SK-N-SH (cell line): ENCODE measurements around the gene BBOF1. TPM values are rescaled to one million over a fixed set of nuclear protein-coding genes. Genes with fewer than 3 reads are reported as not detected.

Experiments used
- CTCF ChIA-PET: fragments of 300-600, 350-600 bp; formaldehyde crosslinking; extraction: SDS; loops from one replicate; lab custom pipeline; 2021; lab: Yijun Ruan, JAX
- POLR2A ChIA-PET: fragments of 350-600 bp; sonication (Branson Sonifier 250); formaldehyde crosslinking; extraction: SDS; loops from one replicate; lab custom pipeline; 2020; ENCODE audit warnings: antibody characterized with exemption, inconsistent platforms; lab: Yijun Ruan, JAX
- DNase-seq: peaks from one replicate; pipeline ENCODE4 v3.0.0; 2012
- H2AFZ ChIP-seq: fragments of 200-600 bp; sonication (generic); 2 replicates; pipeline ENCODE4 v1.8.1; 2016; ENCODE audit warnings: antibody characterized with exemption, mild to moderate bottlenecking, low read depth
- H3F3A ChIP-seq: fragments of 200-600 bp; sonication (generic); replicated peaks from 2 replicates; pipeline ENCODE3; 2016; ENCODE audit warnings: antibody characterized with exemption, mild to moderate bottlenecking; ENCODE audit not compliant: insufficient read depth
- H3K27ac ChIP-seq, 2 experiments: fragments of 200-500 bp in 1 of 2; fragments of 200-600 bp in 1 of 2; sonication (Bioruptor generic) in 1 of 2; sonication (generic), shearing (Covaris generic) in 1 of 2; 2 replicates each; pipeline versions ENCODE4 v1.5.1 to v1.6.1; 2014 to 2016; ENCODE audit warnings: low read depth in 2 of 2, inconsistent platforms in 1 of 2, low read length in 1 of 2, mild to moderate bottlenecking in 1 of 2, mixed read lengths in 1 of 2
- H3K27me3 ChIP-seq: fragments of 200-600 bp; sonication (generic), shearing (Covaris generic); 2 replicates; pipeline ENCODE4 v1.6.1; 2016; ENCODE audit warnings: mixed run types; ENCODE audit not compliant: insufficient read depth
- H3K36me3 ChIP-seq, 2 experiments: fragments of 200-500 bp in 1 of 2; fragments of 200-600 bp in 1 of 2; sonication (Bioruptor generic) in 1 of 2; sonication (generic) in 1 of 2; replicated peaks in 1 of 2; 2 replicates each; pipeline versions ENCODE3 to v1.5.1; 2014 to 2016; ENCODE audit warnings: low read length in 1 of 2, mild to moderate bottlenecking in 1 of 2; ENCODE audit not compliant: insufficient read depth in 2 of 2, control insufficient read depth in 1 of 2
- H3K4me1 ChIP-seq, 2 experiments: fragments of 200-500 bp in 1 of 2; fragments of 200-600 bp in 1 of 2; sonication (Bioruptor generic) in 1 of 2; sonication (generic), shearing (Covaris generic) in 1 of 2; 2 replicates each; pipeline versions ENCODE4 v1.5.1 to v1.6.1; 2014 to 2016; ENCODE audit warnings: low read depth in 1 of 2, low read length in 1 of 2, mixed run types in 1 of 2; ENCODE audit not compliant: insufficient read depth in 2 of 2, control insufficient read depth in 1 of 2
- H3K4me2 ChIP-seq: fragments of 200-600 bp; sonication (generic), shearing (Covaris generic); 2 replicates; pipeline ENCODE4 v1.6.1; 2017; ENCODE audit warnings: mixed run types
- H3K4me3 ChIP-seq, 2 experiments: fragments of 200-500 bp in 1 of 2; fragments of 200-600 bp in 1 of 2; sonication (Bioruptor generic) in 1 of 2; sonication (generic), shearing (Covaris generic) in 1 of 2; 2 replicates each; pipeline versions ENCODE4 v1.5.1 to v1.8.1; 2014 to 2016; ENCODE audit warnings: low read depth in 2 of 2, inconsistent platforms in 1 of 2, low read length in 1 of 2, mild to moderate bottlenecking in 1 of 2, mixed read lengths in 1 of 2, moderate library complexity in 1 of 2
- H3K79me2 ChIP-seq: fragments of 200-600 bp; sonication (generic); 2 replicates; pipeline ENCODE4 v1.8.1; 2017; ENCODE audit warnings: mild to moderate bottlenecking; ENCODE audit not compliant: insufficient read depth
- H3K9ac ChIP-seq: fragments of 200-600 bp; sonication (generic); 2 replicates; pipeline ENCODE4 v1.6.1; 2017; ENCODE audit warnings: mixed run types
- H3K9me2 ChIP-seq: fragments of 200-600 bp; sonication (generic); 2 replicates; pipeline ENCODE4 v1.6.1; 2017; ENCODE audit warnings: mixed run types
- H3K9me3 ChIP-seq: fragments of 200-600 bp; sonication (generic); 2 replicates; pipeline ENCODE4 v1.6.1; 2017; ENCODE audit warnings: mixed run types, mild to moderate bottlenecking, moderate library complexity
- H4K20me1 ChIP-seq: fragments of 200-600 bp; sonication (generic); 2 replicates; pipeline ENCODE4 v1.6.1; 2017; ENCODE audit warnings: mild to moderate bottlenecking, mixed run types; ENCODE audit not compliant: insufficient read depth
- EZH2phosphoT487 ChIP-seq: fragments of 200-600 bp; sonication (generic); IDR thresholded peaks from 2 replicates; pipeline ENCODE4 v1.6.1; 2017; ENCODE audit warnings: low read depth, mixed run types, mild to moderate bottlenecking, antibody characterized with exemption, moderate library complexity, borderline replicate concordance
- FOSL2 ChIP-seq: IDR thresholded peaks from 2 replicates; pipeline ENCODE4 v1.4.0; 2012; ENCODE audit warnings: low read depth, mild to moderate bottlenecking, moderate library complexity, borderline replicate concordance
- FOXJ3 ChIP-seq: sonication (generic); formaldehyde crosslinking; IDR thresholded peaks from 2 replicates; pipeline ENCODE4 v1.5.1; 2020; ENCODE audit warnings: mild to moderate bottlenecking, missing genetic modification reagents
- FOXM1 ChIP-seq: IDR thresholded peaks from 2 replicates; pipeline ENCODE4 v1.4.0; 2012; ENCODE audit warnings: low read depth, mild to moderate bottlenecking
- GABPA ChIP-seq: IDR thresholded peaks from 2 replicates; pipeline ENCODE4 v1.4.0; 2012; ENCODE audit warnings: low read depth, mild to moderate bottlenecking
- IRF3 ChIP-seq: fragments of 150-350 bp; IDR thresholded peaks from 2 replicates; pipeline ENCODE4 v1.6.1; 2016; ENCODE audit warnings: mild to moderate bottlenecking, low read depth, low read length
- JUND ChIP-seq: IDR thresholded peaks from 2 replicates; pipeline ENCODE4 v1.4.0; 2012
- MEF2A ChIP-seq: IDR thresholded peaks from 2 replicates; pipeline ENCODE4 v1.4.0; 2012; ENCODE audit warnings: low read depth, borderline replicate concordance
- MXI1 ChIP-seq: IDR thresholded peaks from 2 replicates; pipeline ENCODE4 v1.6.1; 2012; ENCODE audit warnings: mild to moderate bottlenecking, low read depth, low read length, improper control_type of control experiment
- NFIC ChIP-seq: IDR thresholded peaks from 2 replicates; pipeline ENCODE4 v1.4.0; 2012; ENCODE audit warnings: borderline replicate concordance
- POLR2AphosphoS5 ChIP-seq: IDR thresholded peaks from 2 replicates; pipeline ENCODE4 v1.6.1; 2012; ENCODE audit warnings: low read depth, low read length
- RXRA ChIP-seq: IDR thresholded peaks from 2 replicates; pipeline ENCODE4 v1.4.0; 2012; ENCODE audit warnings: low read depth, mild to moderate bottlenecking, borderline replicate concordance
- SMC3 ChIP-seq: IDR thresholded peaks from 2 replicates; pipeline ENCODE4 v1.6.1; 2012; ENCODE audit warnings: low read depth, low read length, improper control_type of control experiment
- TCF12 ChIP-seq: IDR thresholded peaks from 2 replicates; pipeline ENCODE4 v1.4.0; 2012
- TEAD4 ChIP-seq: IDR thresholded peaks from 2 replicates; pipeline ENCODE4 v1.4.0; 2012; ENCODE audit warnings: mild to moderate bottlenecking, borderline replicate concordance; ENCODE audit not compliant: insufficient read depth
- YY1 ChIP-seq: IDR thresholded peaks from 2 replicates; pipeline ENCODE4 v1.4.0; 2012; ENCODE audit warnings: low read depth, mild to moderate bottlenecking
- polyA plus RNA-seq, 3 experiments: library from polyadenylated mRNA; depleted of rRNA; stranded (reverse); fragments of >200 nt; gene quantifications; 2 replicates each; pipeline ENCODE4 v1.2.3, GENCODE V29; 2012
- TF ChIP-seq, protein P1 (sequence below): IDR thresholded peaks from 2 replicates; pipeline ENCODE4; 2012
- TF ChIP-seq, protein P2 (sequence below): fragments of 200-600 bp; sonication (generic); IDR thresholded peaks from 2 replicates; pipeline ENCODE4 v1.6.1; 2017; ENCODE audit warnings: antibody characterized with exemption, mild to moderate bottlenecking, moderate library complexity
- TF ChIP-seq, protein P3 (sequence below): fragments of 150-350 bp; IDR thresholded peaks from 2 replicates; pipeline ENCODE4 v1.6.1; 2017; ENCODE audit warnings: antibody characterized with exemption, low read length, low read depth, borderline replicate concordance
- TF ChIP-seq, protein P4 (sequence below): IDR thresholded peaks from 2 replicates; pipeline ENCODE4 v1.4.0; 2012; ENCODE audit warnings: low read depth, borderline replicate concordance

BBOF1 gene
- polyA plus RNA-seq, 1 of the 3 experiments (the other 2 are of a cell fraction) = 1.9 TPM

DNA sequence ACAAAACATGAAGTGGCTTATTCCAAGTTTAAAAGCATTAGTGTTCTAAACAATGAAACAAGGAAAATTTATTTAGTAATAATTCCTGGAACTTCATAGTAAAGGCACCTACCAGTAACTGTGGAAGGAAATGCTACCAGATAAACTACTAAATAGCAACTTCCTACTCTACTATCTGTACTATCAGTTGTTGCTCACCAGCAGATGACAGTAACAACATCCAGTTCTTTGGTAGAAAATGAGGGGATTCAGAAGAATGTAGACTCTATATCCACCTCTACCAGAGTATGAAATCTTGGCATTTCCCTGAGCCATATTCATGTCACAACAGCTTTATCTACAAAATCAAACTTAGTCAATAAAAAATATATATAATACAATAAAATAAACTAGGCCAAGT lies 3.2 kb upstream of the BBOF1 start:
- Histone ChIP-seq H3K27me3 (no peaks in the 10 kb centered on the region), H3K9me2 (no peaks in the 10 kb centered on the region), H2AFZ (no peak overlapping the region), H3F3A (peaks cover 17% of the 10 kb centered on the region), H3K9me3 (no peaks in the 10 kb centered on the region), H3K27ac (no peak overlapping the region), H3K4me2 (no peak overlapping the region), H3K9ac (no peak overlapping the region), H3K4me3 (no peak overlapping the region), H3K36me3 (peaks cover 0 to 2% of the 10 kb centered on the region in 2 experiments), H3K4me1 (peaks cover 0 to 2% of the 10 kb centered on the region in 2 experiments; a peak in 1 of 4 replicates), H4K20me1 (no peaks in the 10 kb centered on the region), H3K79me2 (peaks cover 4% of the 10 kb centered on the region; the same call in 1 of the 2 replicates)
- DNase-seq = no peak
- TF ChIP-seq FOSL2 = no peak
- TF ChIP-seq MXI1 = no peak
- no peak for TF ChIP-seq GABPA
- TF ChIP-seq, protein P1, sequence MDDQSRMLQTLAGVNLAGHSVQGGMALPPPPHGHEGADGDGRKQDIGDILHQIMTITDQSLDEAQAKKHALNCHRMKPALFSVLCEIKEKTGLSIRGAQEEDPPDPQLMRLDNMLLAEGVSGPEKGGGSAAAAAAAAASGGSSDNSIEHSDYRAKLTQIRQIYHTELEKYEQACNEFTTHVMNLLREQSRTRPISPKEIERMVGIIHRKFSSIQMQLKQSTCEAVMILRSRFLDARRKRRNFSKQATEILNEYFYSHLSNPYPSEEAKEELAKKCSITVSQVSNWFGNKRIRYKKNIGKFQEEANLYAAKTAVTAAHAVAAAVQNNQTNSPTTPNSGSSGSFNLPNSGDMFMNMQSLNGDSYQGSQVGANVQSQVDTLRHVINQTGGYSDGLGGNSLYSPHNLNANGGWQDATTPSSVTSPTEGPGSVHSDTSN = no peak
- no peak for TF ChIP-seq FOXJ3 (CRISPR knock-in tag)
- TF ChIP-seq POLR2AphosphoS5 = no peak
- TF ChIP-seq TEAD4 = no peak
- TF ChIP-seq JUND = no peak
- no peak for TF ChIP-seq SMC3
- no peak for TF ChIP-seq MEF2A
- TF ChIP-seq, protein P2, sequence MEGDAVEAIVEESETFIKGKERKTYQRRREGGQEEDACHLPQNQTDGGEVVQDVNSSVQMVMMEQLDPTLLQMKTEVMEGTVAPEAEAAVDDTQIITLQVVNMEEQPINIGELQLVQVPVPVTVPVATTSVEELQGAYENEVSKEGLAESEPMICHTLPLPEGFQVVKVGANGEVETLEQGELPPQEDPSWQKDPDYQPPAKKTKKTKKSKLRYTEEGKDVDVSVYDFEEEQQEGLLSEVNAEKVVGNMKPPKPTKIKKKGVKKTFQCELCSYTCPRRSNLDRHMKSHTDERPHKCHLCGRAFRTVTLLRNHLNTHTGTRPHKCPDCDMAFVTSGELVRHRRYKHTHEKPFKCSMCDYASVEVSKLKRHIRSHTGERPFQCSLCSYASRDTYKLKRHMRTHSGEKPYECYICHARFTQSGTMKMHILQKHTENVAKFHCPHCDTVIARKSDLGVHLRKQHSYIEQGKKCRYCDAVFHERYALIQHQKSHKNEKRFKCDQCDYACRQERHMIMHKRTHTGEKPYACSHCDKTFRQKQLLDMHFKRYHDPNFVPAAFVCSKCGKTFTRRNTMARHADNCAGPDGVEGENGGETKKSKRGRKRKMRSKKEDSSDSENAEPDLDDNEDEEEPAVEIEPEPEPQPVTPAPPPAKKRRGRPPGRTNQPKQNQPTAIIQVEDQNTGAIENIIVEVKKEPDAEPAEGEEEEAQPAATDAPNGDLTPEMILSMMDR = no peak
- TF ChIP-seq NFIC = no peak
- no peak for TF ChIP-seq FOXM1
- TF ChIP-seq RXRA = no peak
- TF ChIP-seq YY1 = no peak
- TF ChIP-seq EZH2phosphoT487 = no peak
- no peak for TF ChIP-seq IRF3
- TF ChIP-seq TCF12 = no peak
- TF ChIP-seq, protein P3, sequence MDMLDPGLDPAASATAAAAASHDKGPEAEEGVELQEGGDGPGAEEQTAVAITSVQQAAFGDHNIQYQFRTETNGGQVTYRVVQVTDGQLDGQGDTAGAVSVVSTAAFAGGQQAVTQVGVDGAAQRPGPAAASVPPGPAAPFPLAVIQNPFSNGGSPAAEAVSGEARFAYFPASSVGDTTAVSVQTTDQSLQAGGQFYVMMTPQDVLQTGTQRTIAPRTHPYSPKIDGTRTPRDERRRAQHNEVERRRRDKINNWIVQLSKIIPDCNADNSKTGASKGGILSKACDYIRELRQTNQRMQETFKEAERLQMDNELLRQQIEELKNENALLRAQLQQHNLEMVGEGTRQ = no peak
- TF ChIP-seq, protein P4, sequence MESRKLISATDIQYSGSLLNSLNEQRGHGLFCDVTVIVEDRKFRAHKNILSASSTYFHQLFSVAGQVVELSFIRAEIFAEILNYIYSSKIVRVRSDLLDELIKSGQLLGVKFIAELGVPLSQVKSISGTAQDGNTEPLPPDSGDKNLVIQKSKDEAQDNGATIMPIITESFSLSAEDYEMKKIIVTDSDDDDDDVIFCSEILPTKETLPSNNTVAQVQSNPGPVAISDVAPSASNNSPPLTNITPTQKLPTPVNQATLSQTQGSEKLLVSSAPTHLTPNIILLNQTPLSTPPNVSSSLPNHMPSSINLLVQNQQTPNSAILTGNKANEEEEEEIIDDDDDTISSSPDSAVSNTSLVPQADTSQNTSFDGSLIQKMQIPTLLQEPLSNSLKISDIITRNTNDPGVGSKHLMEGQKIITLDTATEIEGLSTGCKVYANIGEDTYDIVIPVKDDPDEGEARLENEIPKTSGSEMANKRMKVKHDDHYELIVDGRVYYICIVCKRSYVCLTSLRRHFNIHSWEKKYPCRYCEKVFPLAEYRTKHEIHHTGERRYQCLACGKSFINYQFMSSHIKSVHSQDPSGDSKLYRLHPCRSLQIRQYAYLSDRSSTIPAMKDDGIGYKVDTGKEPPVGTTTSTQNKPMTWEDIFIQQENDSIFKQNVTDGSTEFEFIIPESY = no peak
- ChIA-PET POLR2A (no interaction called here), CTCF (no interaction called here)
